Medulla oblongata (tissue), 1 donor: Measurements from ENCODE around the gene MAP3K10.

Source experiments
- DNase-seq: peaks from one replicate; pipeline ENCODE4 v3.0.0-alpha.2; 2015; ENCODE audit errors: extremely low spot score

Gene MAP3K10

DNA sequence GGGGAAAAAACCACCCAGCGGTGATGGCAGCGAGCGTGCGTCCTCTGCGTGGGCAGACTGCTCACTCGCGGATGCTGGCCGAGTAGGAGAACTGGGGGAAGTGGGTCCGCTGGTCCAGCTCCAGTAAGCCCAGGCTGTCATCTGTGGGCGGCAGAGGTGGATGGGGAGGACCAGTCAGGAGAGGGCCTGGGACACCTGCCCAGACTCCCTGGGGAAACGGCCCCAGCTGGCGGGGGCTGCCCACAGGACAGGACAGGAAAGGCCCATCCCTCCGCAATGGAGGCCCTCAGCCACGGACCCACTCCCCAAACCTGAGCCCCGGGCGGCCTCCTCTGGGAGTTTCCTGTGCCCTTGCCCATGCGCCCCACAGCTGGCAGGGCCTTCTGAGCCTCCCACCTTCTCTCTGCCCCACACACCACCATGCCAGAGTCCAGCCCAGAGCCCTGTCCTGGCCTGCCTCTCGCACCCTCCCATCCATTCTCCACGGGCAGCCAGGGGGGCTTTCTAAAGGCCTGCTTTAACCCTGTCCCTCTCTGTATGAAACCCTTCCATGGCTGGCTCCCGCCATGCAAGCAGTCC lies 42.7 kb downstream of the MAP3K10 start:
- no peak for DNase-seq

- DNase-seq: no peak
These were observed 43.4 kb downstream of the MAP3K10 start for GRCh38 chr19:40234429-40235237.

- no peak for DNase-seq
These were observed 44.2 kb downstream of the MAP3K10 start for GRCh38 chr19:40235238-40236025.

DNA sequence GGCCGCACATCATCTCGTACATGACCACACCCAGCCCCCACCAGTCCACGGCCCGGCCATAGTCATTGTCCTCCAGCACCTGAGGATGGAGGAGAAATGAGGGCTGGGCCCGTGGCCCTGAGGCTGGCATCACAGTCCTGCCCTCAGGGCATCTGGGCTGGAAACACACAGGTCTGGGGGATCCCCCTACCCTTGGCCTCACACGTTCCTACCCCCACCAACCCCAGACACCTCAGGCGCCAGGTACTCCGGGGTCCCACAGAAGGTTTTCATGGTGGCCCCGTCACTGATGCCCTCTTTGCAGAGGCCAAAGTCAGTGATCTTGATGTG lies 44.8 kb downstream of the MAP3K10 start:
- no peak for DNase-seq

DNA sequence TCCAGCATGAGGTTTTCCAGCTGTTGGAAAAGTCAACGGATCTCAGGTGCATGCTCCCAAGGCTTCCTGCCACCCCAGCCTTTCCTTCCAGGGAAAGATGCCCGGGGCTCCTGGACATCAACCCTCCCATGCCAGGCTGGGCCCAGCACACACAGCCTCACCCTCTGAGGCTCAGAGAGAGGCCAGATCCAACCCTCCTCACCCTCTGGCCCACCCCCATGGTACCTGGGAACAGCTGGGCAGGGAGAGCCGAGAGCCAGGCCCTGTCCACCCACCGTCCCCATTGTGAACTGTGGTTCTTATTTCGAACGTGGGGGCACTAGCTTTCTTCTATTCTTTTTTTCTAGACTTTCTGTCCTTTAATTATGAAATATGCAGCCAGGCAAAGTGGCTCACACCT lies 45.1 kb downstream of the MAP3K10 start:
- no peak for DNase-seq

- no peak for DNase-seq
These were observed 46.6 kb downstream of the MAP3K10 start for GRCh38 chr19:40237791-40238190.

GRCh38 chr19:40238775-40239174 lies 47.5 kb downstream of the MAP3K10 start:
- no peak for DNase-seq

DNA sequence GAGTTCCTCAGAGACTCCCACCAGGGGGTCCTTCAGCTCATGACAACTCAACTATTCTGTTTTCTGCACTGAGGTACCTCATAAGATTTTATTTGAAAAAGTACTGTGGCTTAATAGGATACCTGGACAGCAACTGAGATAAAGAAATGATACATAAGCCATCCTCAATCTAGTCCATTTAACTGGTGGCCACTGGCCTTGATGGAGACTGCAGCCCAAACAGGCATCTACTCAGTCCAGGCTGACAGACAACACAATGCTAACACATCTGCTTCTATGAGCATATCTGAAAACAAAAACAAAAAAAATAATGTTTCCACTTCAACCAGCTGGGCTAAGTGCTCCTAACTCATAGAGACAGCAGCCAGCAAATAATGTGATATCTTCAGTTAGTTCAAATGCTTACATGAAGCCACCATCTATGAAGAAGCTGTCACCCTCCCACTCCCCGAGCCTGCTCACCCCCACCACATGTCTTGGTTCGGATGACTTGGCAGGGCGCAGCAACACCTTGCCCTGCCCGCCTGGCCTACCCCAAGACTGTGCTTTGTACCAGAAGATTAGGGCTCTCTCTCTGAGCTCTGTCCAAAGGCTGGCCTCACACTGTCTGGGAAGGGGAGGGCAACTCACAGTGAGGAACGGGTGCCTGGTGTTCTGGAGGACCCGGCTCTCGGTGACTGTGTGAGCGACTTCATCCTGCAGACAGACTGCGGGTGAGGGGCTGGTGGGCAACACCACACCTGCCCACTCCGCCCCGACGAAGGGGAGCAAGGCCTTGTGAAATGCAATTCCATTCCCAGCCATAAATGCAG lies 48.4 kb downstream of the MAP3K10 start:
- no peak for DNase-seq

DNA sequence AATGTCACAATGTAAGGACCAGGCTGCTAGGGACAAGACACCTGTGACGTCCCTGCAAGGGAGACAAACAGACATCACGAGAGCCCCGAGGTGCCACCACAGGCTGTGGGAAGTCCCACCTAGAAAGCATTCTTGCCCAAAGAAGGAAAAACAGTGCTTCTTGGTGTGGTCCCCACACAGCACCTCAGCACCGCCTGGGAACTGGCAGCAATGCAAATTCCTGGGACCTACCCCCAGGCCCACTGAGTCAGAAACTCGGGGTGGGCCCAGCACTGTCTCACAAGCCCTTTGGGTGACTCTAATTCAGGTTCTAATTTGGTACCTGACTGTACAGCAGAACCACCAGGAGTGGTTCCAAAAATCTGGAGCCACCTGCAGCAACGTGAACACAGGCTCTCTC lies 49.1 kb downstream of the MAP3K10 start:
- DNase-seq: no peak

DNA sequence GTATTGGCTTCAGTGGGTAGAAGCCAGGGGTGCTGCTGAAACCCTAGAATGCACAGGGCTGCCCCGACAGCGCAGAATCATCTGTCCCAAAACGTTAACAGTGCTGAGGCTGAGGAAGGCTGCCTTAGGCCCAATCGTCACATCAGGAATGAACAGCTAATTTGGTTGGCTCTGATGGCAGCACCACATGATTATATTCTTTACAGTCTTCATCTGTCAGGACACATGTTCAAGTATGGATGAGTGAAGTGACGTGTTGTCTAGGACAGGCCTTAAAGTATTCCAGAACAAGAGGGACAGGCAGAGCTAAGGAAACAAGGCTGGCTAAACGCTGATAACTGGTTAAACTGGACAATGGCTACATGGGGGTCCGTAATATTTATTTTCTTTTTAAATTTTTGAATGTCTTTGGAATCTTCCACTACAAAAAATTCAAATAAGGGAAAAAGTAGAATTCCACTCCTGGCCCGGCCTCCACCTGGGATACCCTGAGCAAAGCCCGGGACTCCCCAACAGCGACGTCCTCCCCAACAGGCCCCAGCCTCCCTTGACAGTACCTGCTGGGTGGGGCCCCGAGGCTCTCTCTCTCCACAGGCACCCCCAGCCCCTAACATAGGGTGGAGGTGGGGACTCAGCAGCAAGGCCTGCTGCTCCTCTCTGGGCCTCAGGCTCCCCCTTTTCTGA lies 50.0 kb downstream of the MAP3K10 start:
- no peak for DNase-seq

DNA sequence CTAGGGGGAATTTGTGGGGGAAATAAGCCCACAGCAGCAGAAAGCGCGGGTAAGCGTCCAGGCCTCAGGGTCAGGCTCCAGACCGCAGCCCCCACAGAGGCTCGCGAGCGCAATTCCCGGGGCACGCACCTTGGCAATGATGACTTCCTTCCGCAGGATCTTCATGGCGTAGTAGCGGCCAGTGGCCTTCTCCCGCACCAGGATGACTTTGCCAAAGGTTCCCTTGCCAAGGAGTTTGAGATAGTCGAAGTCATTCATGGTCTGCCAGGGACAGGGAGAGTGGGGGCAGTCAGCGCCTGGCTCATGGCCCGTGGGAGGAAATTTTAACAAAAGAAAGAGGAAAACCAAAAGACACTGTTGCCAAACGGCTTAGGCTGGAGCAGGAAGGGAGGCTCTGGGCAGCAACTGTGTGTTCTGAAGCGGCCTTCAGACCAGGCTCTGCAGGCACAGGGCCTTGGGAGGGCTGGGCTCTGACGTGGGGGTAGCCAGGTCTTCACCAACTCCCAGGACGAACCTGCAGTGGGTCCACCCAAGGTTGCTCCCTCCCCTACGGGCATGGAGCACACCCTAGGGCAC lies 50.7 kb downstream of the MAP3K10 start:
- peak; percentile 93 for DNase-seq

- DNase-seq: no peak
These were observed 51.3 kb downstream of the MAP3K10 start for GRCh38 chr19:40242480-40242879.

DNA sequence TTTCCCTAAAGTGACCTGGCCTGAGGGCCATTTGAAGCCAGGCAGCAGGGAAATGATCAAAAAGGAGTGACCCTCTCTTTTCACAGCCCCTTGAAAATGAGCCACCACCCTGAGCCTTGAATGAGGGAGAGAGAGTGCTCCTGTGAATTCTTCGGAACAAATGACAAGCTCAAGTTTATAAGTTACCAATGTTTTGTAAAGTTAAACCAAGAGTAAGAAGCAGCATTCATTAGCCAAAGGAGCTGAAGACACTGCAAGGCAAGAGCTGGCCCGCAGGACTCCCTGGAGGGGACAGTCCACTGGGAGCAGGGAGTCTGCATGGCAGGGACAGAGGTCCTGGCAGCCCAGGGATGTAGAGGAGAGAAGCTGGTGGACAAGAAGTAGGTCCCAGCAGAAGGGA lies 52.0 kb downstream of the MAP3K10 start:
- no peak for DNase-seq

DNA sequence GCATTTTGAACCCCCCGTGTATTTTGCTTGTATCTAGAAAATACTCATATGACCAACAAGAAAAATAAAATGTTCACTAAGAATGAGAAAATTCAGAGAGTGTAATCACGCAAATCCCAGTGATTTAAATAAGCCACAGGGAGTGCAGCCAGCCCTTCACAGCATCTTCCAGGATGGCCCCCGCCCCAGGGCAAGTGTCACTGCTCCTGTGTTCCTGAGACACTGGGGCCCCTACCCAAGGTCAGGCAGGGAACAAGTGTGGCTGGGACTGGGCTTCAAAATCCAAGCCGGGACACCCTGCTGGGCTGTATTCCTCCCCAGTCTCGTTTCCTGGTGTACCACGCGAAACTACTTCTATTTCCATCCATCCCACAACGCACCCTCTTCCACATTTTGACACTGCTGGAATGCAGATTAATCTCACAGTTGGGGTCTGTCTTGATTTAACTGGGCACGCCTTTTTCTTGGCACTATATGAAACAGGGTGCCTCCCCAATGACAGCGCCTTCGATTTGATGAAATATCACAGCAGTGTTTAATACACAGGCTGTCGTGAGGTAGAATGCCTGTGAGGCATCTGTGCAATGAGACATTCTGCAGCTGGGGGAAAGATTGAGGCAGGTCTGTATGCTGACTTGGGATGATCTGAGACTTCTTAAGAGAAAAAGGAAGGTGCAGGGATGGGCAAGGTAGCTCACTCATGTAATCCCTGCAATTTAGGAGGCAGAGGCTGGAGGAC lies 53.5 kb downstream of the MAP3K10 start:
- no peak for DNase-seq

DNA sequence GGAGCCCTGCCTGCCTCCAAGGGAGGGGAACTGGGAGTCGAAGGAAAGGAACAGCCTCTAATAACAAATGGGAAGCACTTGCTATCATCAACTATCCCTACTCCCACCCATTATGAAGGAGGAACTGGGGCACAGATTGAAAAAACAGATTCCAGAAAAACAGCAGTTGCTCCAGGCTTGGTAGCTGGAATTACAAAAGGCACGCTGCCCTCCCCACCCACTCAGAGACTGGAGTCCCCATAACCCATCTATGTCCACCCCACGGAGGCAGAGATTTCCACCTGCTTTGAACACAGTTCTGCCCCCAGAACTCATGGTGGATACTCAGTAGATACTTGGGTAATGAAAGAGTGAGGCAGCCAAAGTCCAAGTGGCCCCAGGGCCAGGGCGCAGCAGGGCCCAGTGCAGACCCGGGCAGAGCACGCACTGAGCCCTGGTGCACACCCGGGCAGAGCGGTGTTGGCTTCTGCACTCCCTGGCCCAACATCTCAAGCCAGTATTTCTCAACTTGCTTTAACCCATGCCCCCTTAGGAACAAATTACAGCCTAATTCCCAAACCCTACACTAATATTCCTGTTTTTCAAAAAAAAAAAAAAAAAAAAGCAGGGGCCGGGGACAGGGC lies 54.4 kb downstream of the MAP3K10 start:
- DNase-seq: no peak

GRCh38 chr19:40246292-40247073 lies 55.3 kb downstream of the MAP3K10 start:
- DNase-seq: no peak

DNA sequence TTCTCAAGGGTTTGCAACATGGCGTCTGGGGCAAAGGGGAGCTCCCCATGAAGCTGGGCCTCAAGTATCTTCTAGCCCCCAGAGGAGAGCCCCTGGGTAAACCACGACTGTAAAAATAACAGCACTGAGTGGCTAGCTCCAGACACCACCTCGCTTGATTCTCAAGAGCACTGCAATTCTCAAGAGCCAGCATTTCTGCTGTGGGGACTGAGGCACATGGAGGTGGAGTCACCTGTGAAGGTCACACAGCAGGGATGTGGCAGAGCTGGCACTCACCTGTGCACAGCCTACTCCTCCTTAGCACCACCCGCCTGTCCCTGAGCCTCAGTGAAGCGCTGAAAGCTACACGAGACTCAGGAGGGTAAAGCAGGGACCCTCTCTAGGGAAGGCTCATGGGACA lies 56.0 kb downstream of the MAP3K10 start:
- no peak for DNase-seq

GRCh38 chr19:40247735-40248262 lies 56.6 kb downstream of the MAP3K10 start:
- DNase-seq: no peak

DNA sequence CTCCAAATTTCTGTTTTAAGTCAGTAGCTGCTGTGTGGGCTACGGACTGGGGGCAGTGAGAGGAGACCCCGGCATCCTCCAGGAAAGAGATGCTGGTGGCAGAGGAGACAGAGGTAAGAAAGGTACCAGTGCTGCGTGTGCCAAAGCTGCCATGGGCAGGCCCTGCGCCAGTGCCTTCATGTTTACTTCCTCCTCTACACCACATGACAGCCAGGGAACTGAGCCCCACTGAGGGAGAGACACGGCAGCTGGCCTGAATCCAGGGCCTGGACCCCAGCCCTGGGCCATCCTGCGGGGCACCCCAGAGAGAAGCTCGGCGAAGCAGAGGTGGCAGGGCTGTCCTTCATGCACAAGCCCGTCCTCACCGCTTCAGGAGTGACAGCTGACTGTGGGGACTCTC lies 58.0 kb downstream of the MAP3K10 start:
- no peak for DNase-seq
